Mesothelial cell of epicardium (in vitro differentiated cells): Measurements from ENCODE around the gene UACA. TPM values are rescaled to one million over a fixed set of nuclear protein-coding genes. Genes with fewer than 3 reads are reported as not detected.

Source experiments
- DNase-seq, 2 experiments: peaks; one replicate each; pipeline ENCODE4 v3.0.0; 2021; ENCODE audit warnings: low spot score in 2 of 2; ENCODE audit not compliant: unreplicated experiment in 2 of 2
- H3K27ac Mint-ChIP-seq: 2 replicates; pipeline ENCODE4 v1.8.0; 2021; ENCODE audit warnings: mixed read lengths
- H3K27me3 Mint-ChIP-seq: 2 replicates; pipeline ENCODE4 v1.8.0; 2021; ENCODE audit warnings: low read depth, mixed read lengths
- H3K36me3 Mint-ChIP-seq: 2 replicates; pipeline ENCODE4 v1.8.0; 2021; ENCODE audit warnings: mixed read lengths
- H3K4me1 Mint-ChIP-seq: 2 replicates; pipeline ENCODE4 v1.8.0; 2021; ENCODE audit warnings: mixed read lengths
- H3K4me3 Mint-ChIP-seq: 2 replicates; pipeline ENCODE4 v1.8.0; 2021; ENCODE audit warnings: mild to moderate bottlenecking, moderate library complexity, mixed read lengths
- H3K9me3 Mint-ChIP-seq: 2 replicates; pipeline ENCODE4 v1.8.0; 2021; ENCODE audit warnings: mixed read lengths
- CTCF ChIP-seq: fragments of 200-600 bp; sonication (generic); IDR thresholded peaks from one replicate; pipeline ENCODE4 v1.5.0; 2021; ENCODE audit warnings: antibody characterized with exemption; ENCODE audit not compliant: unreplicated experiment
- total RNA-seq: library from RNA; stranded (reverse); gene quantifications from 3 replicates; pipeline ENCODE4 v1.2.1, GENCODE V29; 2021

Gene UACA
- total RNA-seq, 1 donor from 2014 or later: 70.3 TPM

GRCh38 chr15:70708839-70709238, 54.5 kb downstream of the UACA start:
- Mint-ChIP-seq H3K36me3 (peaks cover 8% of the 10 kb centered on the region), H3K4me1 (peaks cover 42% of the 10 kb centered on the region), H3K27ac (no peak overlapping the region), H3K9me3 (peaks cover 9% of the 10 kb centered on the region), H3K4me3 (no peak overlapping the region), H3K27me3 (no peaks in the 10 kb centered on the region)
- TF ChIP-seq CTCF: no peak
- DNase-seq: no peak

- no peaks in the 10 kb centered on the region for H3K27me3 Mint-ChIP-seq
- peaks cover 42% of the 10 kb centered on the region for H3K4me1 Mint-ChIP-seq
- no peak for TF ChIP-seq CTCF
- no peak overlapping the region for H3K4me3 Mint-ChIP-seq
- no peak for DNase-seq
- H3K36me3 Mint-ChIP-seq: peaks cover 8% of the 10 kb centered on the region
- no peak overlapping the region for H3K27ac Mint-ChIP-seq
- H3K9me3 Mint-ChIP-seq: peaks cover 9% of the 10 kb centered on the region
Measured at GRCh38 chr15:70707686-70708300, 55.6 kb downstream of the UACA start.

GRCh38 chr15:70704731-70705130, 58.6 kb downstream of the UACA start:
- H3K9me3 Mint-ChIP-seq: peaks cover 9% of the 10 kb centered on the region
- H3K27me3 Mint-ChIP-seq: no peaks in the 10 kb centered on the region
- peaks cover 8% of the 10 kb centered on the region for H3K36me3 Mint-ChIP-seq
- no peak overlapping the region for H3K27ac Mint-ChIP-seq
- peaks cover 46% of the 10 kb centered on the region for H3K4me1 Mint-ChIP-seq
- no peak for DNase-seq
- TF ChIP-seq CTCF: no peak
- H3K4me3 Mint-ChIP-seq: no peak overlapping the region

- Mint-ChIP-seq H3K4me3 (no peak overlapping the region), H3K36me3 (peaks cover 8% of the 10 kb centered on the region), H3K27me3 (no peaks in the 10 kb centered on the region), H3K9me3 (peaks cover 9% of the 10 kb centered on the region), H3K4me1 (peaks cover 52% of the 10 kb centered on the region), H3K27ac (peak overlapping the region; percentile 94)
- no peak for DNase-seq
- TF ChIP-seq CTCF: no peak
Measured at GRCh38 chr15:70704166-70704565, 59.2 kb downstream of the UACA start.

- Mint-ChIP-seq H3K36me3 (peaks cover 8% of the 10 kb centered on the region), H3K27ac (peak overlapping the region; percentile 94), H3K4me3 (peak overlapping the region; percentile 9), H3K4me1 (peaks cover 56% of the 10 kb centered on the region), H3K9me3 (peaks cover 9% of the 10 kb centered on the region), H3K27me3 (no peaks in the 10 kb centered on the region)
- TF ChIP-seq CTCF: no peak
- DNase-seq: no peak
Measured at GRCh38 chr15:70703096-70703878, 60.1 kb downstream of the UACA start.
